Smooth muscle cell (in vitro differentiated cells): ENCODE data around the gene CD8B2. TPM values are rescaled to one million over a fixed set of nuclear protein-coding genes. Genes with fewer than 3 reads are reported as not detected.
"Not testable (repeated sequence)": the region's sequence is repeated elsewhere in the genome, so short reads cannot be mapped to it uniquely, and the experiment has no call there.

Experiments
- DNase-seq: peaks from one replicate; lab custom pipeline; 2025; ENCODE audit not compliant: unreplicated experiment; lab: John Stamatoyannopoulos, UW
- H2AFZ ChIP-seq: fragments of 200-600 bp; sonication (generic); 2 replicates; pipeline ENCODE4 v1.6.0; 2016; ENCODE audit warnings: antibody characterized with exemption, low read depth, mild to moderate bottlenecking
- H3F3A ChIP-seq: fragments of 200-600 bp; sonication (generic); 2 replicates; pipeline ENCODE4 v1.6.0; 2017; ENCODE audit warnings: antibody characterized with exemption, low read depth
- H3K27ac ChIP-seq: fragments of 200-600 bp; sonication (generic); 2 replicates; pipeline ENCODE4 v1.5.1; 2016; ENCODE audit warnings: low read depth, mild to moderate bottlenecking
- H3K27me3 ChIP-seq: fragments of 200-600 bp; sonication (generic); 2 replicates; pipeline ENCODE4 v1.6.1; 2016; ENCODE audit warnings: low read depth, mild to moderate bottlenecking
- H3K36me3 ChIP-seq: fragments of 200-600 bp; sonication (generic); 2 replicates; pipeline ENCODE4 v1.5.1; 2016; ENCODE audit warnings: low read depth
- H3K4me1 ChIP-seq: fragments of 200-600 bp; sonication (generic); 2 replicates; pipeline ENCODE4 v1.5.1; 2016; ENCODE audit warnings: low read depth
- H3K4me2 ChIP-seq: fragments of 200-600 bp; sonication (generic); 2 replicates; pipeline ENCODE4 v1.6.0; 2016; ENCODE audit warnings: mild to moderate bottlenecking
- H3K4me3 ChIP-seq: fragments of 200-600 bp; sonication (generic); 2 replicates; pipeline ENCODE4 v1.5.1; 2016; ENCODE audit warnings: mild to moderate bottlenecking
- H3K79me2 ChIP-seq: fragments of 200-600 bp; sonication (generic); 2 replicates; pipeline ENCODE4 v1.6.0; 2016; ENCODE audit warnings: low read depth, mild to moderate bottlenecking
- H3K9ac ChIP-seq: fragments of 200-600 bp; sonication (generic); 2 replicates; pipeline ENCODE4 v1.6.0; 2016; ENCODE audit warnings: low read depth
- H3K9me3 ChIP-seq: fragments of 200-600 bp; sonication (generic); replicated peaks from 2 replicates; pipeline ENCODE4 v1.5.1; 2016; ENCODE audit warnings: low read depth
- H4K20me1 ChIP-seq: fragments of 200-600 bp; sonication (generic); 2 replicates; pipeline ENCODE4 v1.6.0; 2016; ENCODE audit warnings: low read depth
- WGBS: methylation state at CpG from one replicate; pipeline ENCODE4 v1.1.7; 2016; ENCODE audit warnings: low lambda C conversion rate; 5-methylcytosine and 5-hydroxymethylcytosine counted together
- polyA plus RNA-seq: library from polyadenylated mRNA; unstranded; fragments of >200 nt; fragmentation: Nextera tagmentation; extraction: Ambion mirVana; gene quantifications from 2 replicates; pipeline ENCODE4 v1.2.1, GENCODE V29; 2016
- total RNA-seq: library from RNA; depleted of rRNA; stranded (reverse); fragments of >200 nt; gene quantifications from 2 replicates; pipeline ENCODE4 v1.2.3, GENCODE V29; 2014
- TF ChIP-seq, protein P1 (sequence below): fragments of 200-600 bp; sonication (generic); IDR thresholded peaks from 2 replicates; pipeline ENCODE4 v1.5.1; 2017; ENCODE audit warnings: borderline replicate concordance, mild to moderate bottlenecking, antibody characterized with exemption; ENCODE audit not compliant: insufficient read depth, poor library complexity, severe bottlenecking

The CD8B2 gene
- total and polyA plus RNA-seq, 2 experiments from 2014 or later = not detected

DNA sequence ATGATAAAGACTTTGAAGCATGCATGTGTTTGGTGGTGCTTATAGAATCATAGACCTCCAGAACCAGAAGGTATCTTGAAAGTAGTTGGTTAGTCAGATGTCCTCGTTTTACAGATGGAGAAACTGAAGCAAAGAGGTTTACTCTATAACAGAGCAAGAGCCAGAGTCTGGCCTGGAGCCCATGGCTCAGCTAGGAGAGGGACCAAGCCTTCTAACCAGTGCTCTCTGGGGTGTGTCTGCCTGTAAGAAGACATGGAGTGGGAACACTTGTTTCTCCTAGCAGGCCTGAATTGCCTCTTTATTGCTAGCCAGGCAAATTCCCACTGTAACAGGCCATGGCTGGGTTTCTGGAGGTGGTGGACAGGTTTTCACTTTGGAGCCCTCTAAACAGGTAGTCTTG lies 67.9 kb downstream of the CD8B2 start:
- Histone ChIP-seq H3K4me1 (no peaks in the 10 kb centered on the region), H4K20me1 (no peaks in the 10 kb centered on the region), H3K4me2 (no peak overlapping the region), H3K36me3 (no peaks in the 10 kb centered on the region), H3K4me3 (no peak overlapping the region), H3F3A (no peaks in the 10 kb centered on the region), H3K27ac (no peak overlapping the region), H2AFZ (no peak overlapping the region), H3K27me3 (no peaks in the 10 kb centered on the region), H3K79me2 (no peaks in the 10 kb centered on the region), H3K9ac (no peak overlapping the region), H3K9me3 (no peaks in the 10 kb centered on the region)
- TF ChIP-seq, protein P1, sequence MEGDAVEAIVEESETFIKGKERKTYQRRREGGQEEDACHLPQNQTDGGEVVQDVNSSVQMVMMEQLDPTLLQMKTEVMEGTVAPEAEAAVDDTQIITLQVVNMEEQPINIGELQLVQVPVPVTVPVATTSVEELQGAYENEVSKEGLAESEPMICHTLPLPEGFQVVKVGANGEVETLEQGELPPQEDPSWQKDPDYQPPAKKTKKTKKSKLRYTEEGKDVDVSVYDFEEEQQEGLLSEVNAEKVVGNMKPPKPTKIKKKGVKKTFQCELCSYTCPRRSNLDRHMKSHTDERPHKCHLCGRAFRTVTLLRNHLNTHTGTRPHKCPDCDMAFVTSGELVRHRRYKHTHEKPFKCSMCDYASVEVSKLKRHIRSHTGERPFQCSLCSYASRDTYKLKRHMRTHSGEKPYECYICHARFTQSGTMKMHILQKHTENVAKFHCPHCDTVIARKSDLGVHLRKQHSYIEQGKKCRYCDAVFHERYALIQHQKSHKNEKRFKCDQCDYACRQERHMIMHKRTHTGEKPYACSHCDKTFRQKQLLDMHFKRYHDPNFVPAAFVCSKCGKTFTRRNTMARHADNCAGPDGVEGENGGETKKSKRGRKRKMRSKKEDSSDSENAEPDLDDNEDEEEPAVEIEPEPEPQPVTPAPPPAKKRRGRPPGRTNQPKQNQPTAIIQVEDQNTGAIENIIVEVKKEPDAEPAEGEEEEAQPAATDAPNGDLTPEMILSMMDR = no peak
- DNase-seq = no peak
- 0% methylated on average over 1 of the region's 1 CpG for WGBS

DNA sequence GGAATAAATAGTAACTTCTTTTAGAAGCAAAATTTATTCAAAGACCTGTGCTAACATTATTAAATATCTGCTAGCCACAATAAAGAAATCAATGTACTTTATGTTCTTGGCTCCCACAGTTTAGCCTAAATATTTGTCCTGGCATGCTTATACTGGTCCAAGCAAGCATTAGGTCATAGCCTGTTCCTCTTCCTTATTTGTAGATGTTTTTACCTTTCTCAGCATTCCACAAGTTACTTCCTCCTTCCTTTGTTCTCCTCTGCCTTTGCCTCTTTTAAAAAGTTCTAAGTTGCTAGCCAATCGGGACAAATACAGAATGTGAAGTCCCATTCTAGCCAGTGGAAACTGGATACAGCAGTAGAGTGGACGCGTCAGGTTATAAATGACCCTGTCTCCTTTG lies 72.6 kb downstream of the CD8B2 start:
- H3K27me3 ChIP-seq, H3K4me2 ChIP-seq, H3K9ac ChIP-seq, H2AFZ ChIP-seq, H3K27ac ChIP-seq, H3F3A ChIP-seq, H4K20me1 ChIP-seq, H3K4me1 ChIP-seq, DNase-seq, H3K9me3 ChIP-seq, H3K4me3 ChIP-seq, H3K79me2 ChIP-seq, H3K36me3 ChIP-seq: not testable (repeated sequence)
- 95% methylated on average over 3 of the region's 3 CpGs for WGBS

DNA sequence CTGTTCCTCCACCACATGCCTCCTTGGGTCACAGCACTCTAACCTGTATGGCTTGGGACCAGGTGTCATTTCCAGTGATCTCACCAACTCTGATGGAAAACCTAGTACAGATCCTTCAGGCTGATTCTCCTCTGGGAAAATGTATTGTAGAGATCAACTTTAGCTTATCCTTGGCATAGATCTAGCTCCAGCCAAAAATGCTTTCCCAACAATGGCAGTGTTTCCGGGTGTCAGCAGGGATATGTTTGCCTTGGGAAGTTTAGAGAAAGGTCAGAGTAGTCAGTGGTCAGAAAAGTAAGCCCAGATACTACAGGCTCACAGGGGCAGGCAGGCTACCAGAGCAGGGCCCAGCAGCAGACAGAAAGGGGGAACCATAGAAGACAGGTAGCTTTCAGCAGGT lies 73.6 kb downstream of the CD8B2 start:
- no peaks in the 10 kb centered on the region for H3K36me3 ChIP-seq
- WGBS = 94% methylated on average over 1 of the region's 1 CpG

DNA sequence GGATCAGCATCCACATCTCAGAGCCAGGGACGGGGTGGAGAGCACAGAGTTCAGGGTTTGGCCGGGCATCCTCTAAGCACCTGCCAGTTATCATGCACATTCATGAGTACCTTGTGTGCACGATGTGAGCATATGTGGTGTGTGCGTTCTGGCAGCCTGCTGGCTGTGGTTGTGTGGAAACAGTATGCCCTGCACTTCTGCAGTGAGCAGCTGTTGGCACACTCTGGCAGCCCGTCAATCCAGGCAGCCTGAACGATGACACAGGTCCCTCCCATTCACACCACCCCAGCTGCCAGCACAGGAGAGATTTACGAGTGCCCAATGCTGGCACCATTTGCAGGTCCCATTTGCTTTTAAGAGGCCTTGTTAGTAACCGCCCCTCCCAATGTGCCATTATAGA lies 74.2 kb downstream of the CD8B2 start:
- TF ChIP-seq, protein P1 = no peak
- 94% methylated on average over 8 of the region's 8 CpGs for whole genome bisulfite sequencing
- Histone ChIP-seq H2AFZ (no peak overlapping the region), H4K20me1 (no peaks in the 10 kb centered on the region), H3K27ac (no peak overlapping the region), H3F3A (no peaks in the 10 kb centered on the region), H3K36me3 (no peaks in the 10 kb centered on the region), H3K27me3 (no peaks in the 10 kb centered on the region), H3K79me2 (no peaks in the 10 kb centered on the region), H3K4me2 (no peak overlapping the region), H3K9me3 (no peaks in the 10 kb centered on the region), H3K4me1 (peaks cover 3% of the 10 kb centered on the region), H3K4me3 (no peak overlapping the region), H3K9ac (no peak overlapping the region)
- no peak for DNase-seq

More for the DNA sequence above, 73.6 kb downstream of the CD8B2 start:
- Histone ChIP-seq H3K9me3 (no peaks in the 10 kb centered on the region), H3K4me3 (no peak overlapping the region), H3K9ac (no peak overlapping the region), H3K27ac (no peak overlapping the region), H3K4me1 (peaks cover 2% of the 10 kb centered on the region), H3K4me2 (no peak overlapping the region), H3F3A (no peaks in the 10 kb centered on the region), H3K79me2 (no peaks in the 10 kb centered on the region), H4K20me1 (no peaks in the 10 kb centered on the region), H2AFZ (no peak overlapping the region), H3K27me3 (no peaks in the 10 kb centered on the region)
- TF ChIP-seq, protein P1 = no peak
- DNase-seq = no peak
